GM18508 (cell line): ENCODE results near the gene ANKRD34A.

ENCODE experiments used
- ATAC-seq: cut with Tn5 transposase; IDR thresholded peaks from one replicate; pipeline ENCODE4 v1.9.1; 2021; ENCODE audit warnings: moderate number of reproducible peaks; ENCODE audit not compliant: insufficient read depth, unreplicated experiment

Gene ANKRD34A

DNA sequence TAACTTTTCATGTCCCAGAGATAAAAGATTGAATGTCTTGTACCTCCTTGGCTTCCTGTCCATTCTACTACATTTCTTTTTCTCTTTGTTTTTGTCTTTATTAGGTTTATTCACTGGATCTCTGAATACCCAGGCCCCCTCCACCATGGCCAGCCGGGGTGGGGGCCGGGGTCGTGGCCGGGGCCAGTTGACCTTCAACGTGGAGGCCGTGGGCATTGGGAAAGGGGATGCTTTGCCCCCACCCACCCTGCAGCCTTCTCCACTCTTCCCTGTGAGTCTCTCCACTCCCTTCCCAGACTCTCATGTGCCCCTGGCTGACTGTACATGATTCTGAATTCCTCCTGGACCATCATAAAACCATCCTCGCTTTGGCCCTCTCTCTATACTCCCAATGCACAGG, 10.3 kb upstream of the ANKRD34A start:
- ATAC-seq = no peak

GRCh38 chr1:145972580-145972979, 8.2 kb upstream of the ANKRD34A start:
- no peak for ATAC-seq

GRCh38 chr1:145967288-145967687, 2.9 kb upstream of the ANKRD34A start:
- no peak for ATAC-seq

DNA sequence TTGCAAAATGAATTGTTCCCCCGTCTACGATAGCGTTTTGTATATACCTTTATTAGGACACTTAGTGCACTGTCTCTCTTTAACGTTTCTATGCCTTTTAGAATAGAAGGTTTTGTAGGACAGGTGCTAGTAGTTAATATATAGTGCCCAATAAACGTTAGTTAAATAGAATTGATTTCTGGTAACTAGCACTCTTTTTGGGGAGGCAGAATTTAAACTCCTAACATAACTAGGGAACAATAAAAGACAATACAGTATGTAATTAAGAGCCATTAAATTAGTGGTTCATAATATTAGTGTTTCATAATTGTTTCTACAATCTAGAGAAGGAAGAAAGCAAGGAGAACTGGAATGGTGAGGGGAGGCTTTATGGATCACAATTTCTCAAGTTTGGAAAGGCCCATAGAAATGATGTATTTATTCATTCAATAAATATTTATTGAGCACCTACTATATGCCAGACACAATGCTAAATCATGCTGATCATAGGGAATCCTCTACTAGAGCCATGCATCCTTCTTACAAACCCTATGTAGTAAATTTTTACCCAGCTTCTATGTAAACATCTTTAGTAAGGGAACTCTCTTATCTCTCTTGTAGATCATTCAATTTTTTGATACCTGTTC, 857 bp upstream of the ANKRD34A start:
- ATAC-seq = no peak

DNA sequence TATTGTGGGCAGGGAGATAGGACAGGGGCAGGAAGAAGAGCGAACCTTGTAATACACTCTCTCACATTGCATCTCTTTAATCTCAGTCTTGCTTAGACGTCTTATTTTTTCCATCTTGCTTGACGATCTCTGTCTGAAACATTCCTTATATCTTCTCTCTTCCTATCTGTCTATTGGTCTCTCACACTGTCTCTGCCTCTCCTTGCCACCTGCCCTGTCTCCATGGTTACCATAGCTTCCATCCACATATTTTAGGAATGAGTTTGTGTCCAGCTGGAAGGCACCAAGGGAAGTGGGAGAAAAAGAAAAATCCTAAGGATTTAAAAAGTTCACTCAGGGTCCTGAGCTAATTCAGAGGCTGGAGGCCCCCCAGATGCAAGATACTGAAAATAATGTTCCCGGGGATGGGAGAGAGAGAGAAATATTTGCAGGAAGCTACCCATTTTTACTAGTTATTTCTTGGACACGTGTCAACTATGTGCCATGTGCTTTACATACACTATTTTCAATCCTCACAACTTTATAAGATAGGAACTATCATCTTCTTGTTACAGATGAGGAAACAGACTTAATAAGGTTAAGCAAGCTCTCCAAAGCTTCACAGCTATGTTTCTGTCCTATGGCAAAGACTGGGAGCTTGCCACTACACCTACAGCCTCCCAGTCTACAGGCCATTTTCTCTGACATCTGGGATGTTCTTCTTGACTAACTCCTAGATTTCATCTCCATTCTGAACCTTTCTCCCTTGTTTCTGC, 933 bp downstream of the ANKRD34A start:
- no peak for ATAC-seq

GRCh38 chr1:145962157-145963102, 1.9 kb downstream of the ANKRD34A start:
- no peak for ATAC-seq

DNA sequence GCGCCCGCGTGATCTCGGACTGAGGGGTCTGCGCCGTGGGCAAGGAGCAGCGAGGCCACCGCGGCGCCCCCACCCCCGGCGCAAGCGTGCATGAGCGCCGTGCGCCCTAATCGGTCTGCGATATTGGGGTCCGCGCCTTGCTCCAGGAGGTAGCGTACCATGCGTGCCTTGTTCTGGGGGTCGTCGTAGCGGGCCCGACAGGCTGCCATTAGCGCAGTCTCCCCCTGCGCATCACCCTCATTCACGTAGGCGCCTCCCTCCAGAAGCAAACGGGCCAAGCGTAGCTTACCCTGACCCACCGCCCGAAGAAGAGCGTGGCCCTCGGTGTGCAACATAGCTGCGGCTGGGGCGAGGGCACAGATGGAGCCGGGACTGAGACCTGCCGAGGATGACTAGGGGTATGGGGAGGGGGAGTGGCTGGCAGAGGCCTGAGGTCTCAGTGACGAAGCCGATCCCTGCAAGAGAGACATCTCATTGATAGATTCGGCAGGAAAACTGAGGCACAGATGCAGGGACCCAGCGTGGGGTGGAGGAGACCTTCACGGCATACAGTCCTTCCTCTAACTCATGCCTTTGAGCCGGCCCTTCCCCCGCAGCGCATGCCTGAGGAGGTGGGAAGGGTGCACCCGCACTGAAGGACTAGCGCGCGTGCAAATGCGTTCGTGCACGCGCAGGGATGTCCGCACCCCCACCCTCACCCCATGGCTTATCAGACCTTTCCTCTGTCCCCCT, 2.8 kb downstream of the ANKRD34A start:
- no peak for ATAC-seq

DNA sequence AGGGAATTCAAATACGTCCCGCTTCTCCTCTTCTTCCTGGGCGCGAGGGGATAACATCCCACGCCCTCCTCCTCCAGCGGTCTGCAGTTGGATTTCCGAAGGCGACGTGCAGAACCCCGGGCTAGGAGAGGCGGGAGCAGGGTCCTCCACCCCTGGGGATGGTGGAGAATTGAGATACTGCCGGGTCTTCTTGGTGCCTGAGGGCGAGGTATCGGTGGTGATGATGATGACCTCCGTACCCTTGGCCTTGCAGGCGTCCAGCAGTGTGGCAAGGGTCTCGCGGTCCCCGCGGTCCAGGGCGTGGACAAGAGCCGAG, 3.3 kb downstream of the ANKRD34A start:
- ATAC-seq = no peak

DNA sequence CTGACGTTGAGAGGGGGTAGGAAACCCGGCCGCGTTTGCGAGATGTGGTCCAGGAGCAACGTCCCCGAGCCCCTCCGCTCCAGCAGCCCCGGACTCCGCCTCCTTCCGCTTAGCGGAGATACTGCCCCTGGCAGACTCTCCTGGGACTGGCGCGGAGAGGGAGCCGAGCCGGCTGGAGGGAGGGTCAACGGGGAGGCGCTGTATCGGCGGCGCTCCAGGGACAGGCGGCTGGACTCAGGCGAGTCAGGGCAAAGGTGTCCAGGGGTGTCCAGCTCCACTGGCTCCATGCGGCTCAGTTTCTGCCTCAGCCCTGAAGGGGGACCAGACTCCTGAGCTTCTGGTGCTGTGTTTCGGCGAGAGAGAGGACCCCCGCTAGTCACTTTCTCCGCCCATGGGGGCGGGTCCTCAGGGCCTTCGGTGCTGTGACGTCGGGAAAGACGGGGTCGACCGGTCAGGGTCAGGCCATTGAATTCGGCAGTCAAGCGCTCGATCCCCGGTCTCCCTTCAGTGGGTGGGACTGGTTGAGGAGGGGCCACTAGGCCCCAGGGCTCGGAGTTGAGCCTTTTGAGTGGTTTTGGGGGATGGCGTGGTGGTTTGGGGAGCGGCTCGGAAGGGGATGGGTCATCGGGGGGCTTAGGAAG, 3.8 kb downstream of the ANKRD34A start:
- no peak for ATAC-seq

DNA sequence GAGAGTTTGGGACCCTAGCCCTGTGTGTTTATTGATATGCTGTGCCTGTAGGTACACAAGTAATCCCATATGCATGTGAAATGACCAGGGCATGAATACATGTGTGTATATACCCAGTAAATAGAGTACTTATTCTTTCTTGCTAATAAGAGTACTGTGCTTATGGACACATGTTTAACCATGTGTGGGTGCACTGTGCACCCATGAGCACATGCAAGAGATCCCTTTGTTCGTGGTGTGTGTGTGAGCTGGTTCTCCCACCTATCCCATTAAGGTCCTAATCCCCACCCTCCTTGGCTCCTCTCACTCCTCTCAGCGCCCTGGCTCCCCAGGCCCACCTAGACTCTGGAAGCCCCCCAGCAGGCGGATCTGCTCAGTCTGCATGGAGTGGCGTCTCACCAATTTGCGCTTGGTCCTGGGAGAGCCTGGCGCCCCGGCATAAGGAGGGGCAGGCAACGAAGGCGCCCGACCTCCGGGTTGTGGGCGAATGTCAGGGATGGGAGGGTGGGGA, 4.4 kb downstream of the ANKRD34A start:
- ATAC-seq = no peak

GRCh38 chr1:145959333-145959732, 5.0 kb downstream of the ANKRD34A start:
- ATAC-seq = no peak

GRCh38 chr1:145958734-145959133, 5.6 kb downstream of the ANKRD34A start:
- ATAC-seq = no peak

DNA sequence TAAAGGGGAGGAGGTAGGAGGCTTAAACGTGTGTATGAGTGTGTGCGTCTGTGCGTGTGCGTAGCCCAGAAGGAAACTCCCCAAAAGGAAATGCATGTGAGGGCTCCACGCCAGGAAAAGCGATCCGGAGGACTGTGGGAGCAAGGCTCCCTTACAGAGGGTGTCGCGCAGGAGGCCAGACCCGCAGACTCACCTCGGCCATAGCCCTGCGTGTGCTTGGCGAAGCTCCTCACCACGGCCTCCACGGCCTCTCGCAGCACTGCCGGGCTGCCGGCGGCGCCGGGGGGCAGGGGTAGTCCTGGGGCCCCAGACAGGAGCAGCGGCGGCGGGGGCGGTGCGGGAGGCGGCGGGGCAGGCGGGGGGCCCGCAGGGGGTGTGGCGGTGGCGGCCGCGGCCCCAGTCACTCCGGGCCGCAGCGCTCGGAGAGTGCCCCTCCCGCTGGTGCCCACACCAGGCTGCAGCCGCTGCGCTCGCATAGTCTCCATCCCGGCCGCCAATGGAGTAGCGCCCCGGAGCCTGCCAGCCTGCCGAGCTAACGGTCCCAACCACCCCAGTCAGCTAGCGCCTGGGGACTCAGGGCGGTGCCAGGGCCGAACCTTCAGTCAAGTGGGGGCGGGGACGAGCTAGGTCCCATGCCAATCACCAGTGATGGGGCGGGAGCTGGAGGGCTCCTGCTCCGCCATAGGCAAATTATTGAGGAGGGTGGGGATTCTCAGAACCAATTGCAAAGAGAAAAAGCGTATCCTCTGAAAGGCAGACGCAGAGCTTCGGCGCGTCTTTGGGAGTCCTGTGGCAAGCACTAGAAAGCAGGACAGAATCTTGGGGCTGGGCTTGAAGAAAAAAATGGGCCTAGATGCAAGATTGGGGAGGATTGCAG, 6.7 kb downstream of the ANKRD34A start, which contains the start of gene LIX1L:
Gene LIX1L (minus strand): TSS at position 575 of the 877 bp plus-strand sequence. CDS start 90 bp downstream, at position 485.
- peak; percentile 71 for ATAC-seq

DNA sequence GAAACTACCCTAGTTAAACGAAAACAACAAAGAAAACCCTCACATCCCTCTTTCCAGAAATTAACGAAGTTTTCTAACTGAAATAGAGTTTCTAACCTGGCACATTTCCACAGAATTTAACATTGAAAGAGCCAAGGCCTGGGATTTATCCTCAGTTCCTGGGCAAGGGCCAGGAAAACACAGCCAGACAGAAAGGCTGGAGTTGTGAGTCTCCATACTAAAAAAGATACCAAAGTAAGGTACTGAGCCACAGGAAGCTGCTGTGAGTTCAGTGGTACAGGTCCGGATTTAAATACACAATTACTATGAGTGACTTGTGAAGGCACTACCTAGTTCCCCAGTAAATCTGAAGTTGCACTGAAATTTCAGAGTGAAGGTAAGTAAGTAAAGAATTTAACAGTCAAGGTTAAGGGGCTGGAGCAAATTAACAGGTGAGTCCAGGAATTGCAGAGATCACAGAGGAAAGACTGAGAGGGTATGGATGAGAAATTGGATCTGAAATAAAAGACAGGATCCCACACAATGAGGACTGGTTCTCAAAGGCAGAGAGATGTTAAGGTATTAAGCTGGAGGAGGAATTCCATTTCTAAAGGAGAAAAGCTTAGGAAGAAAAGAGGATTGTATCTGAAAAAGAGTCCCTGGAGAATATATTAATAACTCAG, 7.5 kb downstream of the ANKRD34A start:
- no peak for ATAC-seq

DNA sequence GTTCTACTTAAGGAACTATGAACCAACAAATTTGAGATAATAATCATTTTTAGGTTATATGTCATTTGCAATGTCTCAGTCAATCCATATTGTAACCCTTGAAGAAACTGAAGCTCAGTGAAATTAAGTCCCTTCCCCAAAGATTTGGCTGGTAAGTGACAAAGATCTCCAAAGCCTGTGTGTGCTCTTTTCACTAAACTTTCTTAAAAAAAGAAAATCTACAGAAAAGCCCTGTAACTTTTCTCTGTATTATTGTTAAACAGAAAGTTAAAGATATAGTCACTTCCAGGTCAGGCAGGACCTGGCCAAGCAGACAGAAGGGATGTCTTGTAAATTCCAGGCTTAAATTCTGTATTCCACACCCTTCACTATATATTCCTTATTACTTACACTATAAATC, 8.0 kb downstream of the ANKRD34A start:
- no peak for ATAC-seq

GRCh38 chr1:145955436-145955835, 8.9 kb downstream of the ANKRD34A start:
- no peak for ATAC-seq

- ATAC-seq = no peak
Measured at GRCh38 chr1:145953861-145954260, 10.5 kb downstream of the ANKRD34A start.

DNA sequence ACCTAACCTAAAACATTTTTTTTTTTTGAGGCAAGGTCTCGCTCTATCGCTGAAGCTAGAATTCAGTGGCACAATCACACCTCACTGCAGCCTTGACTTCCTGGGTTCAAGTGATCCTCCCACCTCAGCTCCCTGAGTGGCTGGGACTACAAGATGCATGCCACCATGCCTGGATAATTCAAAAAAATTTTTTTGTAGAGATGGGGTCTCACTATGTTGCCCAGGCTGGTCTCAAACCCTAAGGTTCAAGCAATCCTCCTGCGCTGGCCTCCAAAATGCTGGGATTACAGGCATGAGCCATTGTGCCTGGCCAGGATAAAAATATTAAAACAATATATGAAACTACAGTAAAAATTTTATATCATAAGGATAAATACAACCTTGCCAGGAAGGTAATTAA, 11.5 kb downstream of the ANKRD34A start:
- ATAC-seq = no peak
